HG02884 (cell line): ENCODE data around the gene FERMT3.

Experiments
- ATAC-seq: cut with Tn5 transposase; IDR thresholded peaks from one replicate; pipeline ENCODE4 v1.9.1; 2021; ENCODE audit warnings: mild to moderate bottlenecking, moderate library complexity; ENCODE audit not compliant: unreplicated experiment

The FERMT3 gene

GRCh38 chr11:64247729-64248531, 41.4 kb downstream of the FERMT3 start:
- no peak for ATAC-seq

GRCh38 chr11:64248578-64248977, 42.1 kb downstream of the FERMT3 start:
- no peak for ATAC-seq

GRCh38 chr11:64249038-64249437, 42.5 kb downstream of the FERMT3 start:
- no peak for ATAC-seq

GRCh38 chr11:64249563-64250414, 43.3 kb downstream of the FERMT3 start:
- no peak for ATAC-seq

GRCh38 chr11:64250415-64251015, 44.0 kb downstream of the FERMT3 start:
- ATAC-seq = no peak

GRCh38 chr11:64251016-64251752, 44.7 kb downstream of the FERMT3 start, which contains the start of gene PLCB3:
PLCB3 (plus strand) TSS chr11:64251530; CDS start chr11:64251650, 120 bp downstream.
- ATAC-seq = no peak

- ATAC-seq = no peak
Measured at GRCh38 chr11:64251753-64252002, 45.2 kb downstream of the FERMT3 start.

- no peak for ATAC-seq
Measured at GRCh38 chr11:64252003-64252872, 45.7 kb downstream of the FERMT3 start.

- ATAC-seq = no peak
Measured at GRCh38 chr11:64253043-64253442, 46.5 kb downstream of the FERMT3 start.

GRCh38 chr11:64253481-64253880, 47.0 kb downstream of the FERMT3 start:
- no peak for ATAC-seq

- ATAC-seq = no peak
Measured at GRCh38 chr11:64254326-64254725, 47.8 kb downstream of the FERMT3 start.

GRCh38 chr11:64255135-64256128, 48.9 kb downstream of the FERMT3 start:
- ATAC-seq = no peak

- no peak for ATAC-seq
Measured at GRCh38 chr11:64256300-64256699, 49.8 kb downstream of the FERMT3 start.

- no peak for ATAC-seq
Measured at GRCh38 chr11:64258356-64258755, 51.8 kb downstream of the FERMT3 start.

- ATAC-seq = no peak
Measured at GRCh38 chr11:64258946-64259532, 52.5 kb downstream of the FERMT3 start.

GRCh38 chr11:64259533-64260067, 53.1 kb downstream of the FERMT3 start:
- ATAC-seq = no peak

GRCh38 chr11:64260147-64260708, 53.7 kb downstream of the FERMT3 start:
- no peak for ATAC-seq

- no peak for ATAC-seq
Measured at GRCh38 chr11:64261556-64262080, 55.1 kb downstream of the FERMT3 start.
